22Rv1 (cell line): ENCODE results near the gene FRS2.

ENCODE experiments used
- ZFX ChIP-seq: fragments of 450-650 bp; IDR thresholded peaks from 2 replicates; pipeline ENCODE4 v1.6.1; 2017; ENCODE audit warnings: antibody characterized with exemption, borderline replicate concordance
- TF ChIP-seq, protein P1 (sequence below): fragments of 450-650 bp; IDR thresholded peaks from 2 replicates; pipeline ENCODE4 v1.5.1; 2017; ENCODE audit warnings: mild to moderate bottlenecking

DNA sequence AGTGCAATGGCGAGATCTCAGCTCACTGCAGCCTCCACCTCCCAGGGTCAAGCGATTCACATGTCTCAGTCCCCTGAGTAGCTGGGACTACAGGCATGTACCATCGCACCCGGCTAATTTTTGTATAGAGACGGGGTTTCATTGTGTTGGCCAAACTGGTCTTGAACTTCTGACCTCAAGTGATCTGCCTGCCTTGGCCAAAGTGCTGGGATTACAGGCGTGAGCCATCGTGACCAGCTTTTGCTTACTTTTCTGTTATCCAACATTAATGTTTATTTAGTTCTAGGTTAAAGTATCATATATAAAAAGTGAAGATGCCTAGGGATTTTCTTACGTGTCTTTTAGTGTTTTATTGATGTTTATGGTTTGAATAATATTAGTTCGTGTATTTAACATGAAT lies 86.2 kb downstream of the FRS2 start:
- TF ChIP-seq, protein P1, sequence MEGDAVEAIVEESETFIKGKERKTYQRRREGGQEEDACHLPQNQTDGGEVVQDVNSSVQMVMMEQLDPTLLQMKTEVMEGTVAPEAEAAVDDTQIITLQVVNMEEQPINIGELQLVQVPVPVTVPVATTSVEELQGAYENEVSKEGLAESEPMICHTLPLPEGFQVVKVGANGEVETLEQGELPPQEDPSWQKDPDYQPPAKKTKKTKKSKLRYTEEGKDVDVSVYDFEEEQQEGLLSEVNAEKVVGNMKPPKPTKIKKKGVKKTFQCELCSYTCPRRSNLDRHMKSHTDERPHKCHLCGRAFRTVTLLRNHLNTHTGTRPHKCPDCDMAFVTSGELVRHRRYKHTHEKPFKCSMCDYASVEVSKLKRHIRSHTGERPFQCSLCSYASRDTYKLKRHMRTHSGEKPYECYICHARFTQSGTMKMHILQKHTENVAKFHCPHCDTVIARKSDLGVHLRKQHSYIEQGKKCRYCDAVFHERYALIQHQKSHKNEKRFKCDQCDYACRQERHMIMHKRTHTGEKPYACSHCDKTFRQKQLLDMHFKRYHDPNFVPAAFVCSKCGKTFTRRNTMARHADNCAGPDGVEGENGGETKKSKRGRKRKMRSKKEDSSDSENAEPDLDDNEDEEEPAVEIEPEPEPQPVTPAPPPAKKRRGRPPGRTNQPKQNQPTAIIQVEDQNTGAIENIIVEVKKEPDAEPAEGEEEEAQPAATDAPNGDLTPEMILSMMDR, result no peak
- no peak for TF ChIP-seq ZFX
